IgD-negative memory B cell (primary cell): ENCODE measurements around the gene KRT82. TPM values are rescaled to one million over a fixed set of nuclear protein-coding genes. Genes with fewer than 3 reads are reported as not detected.
A peak's percentile ranks its signal among the peaks of the same experiment; 100 is the strongest.

Experiments used
- H3K27ac Mint-ChIP-seq, 3 donors: one replicate each; pipeline ENCODE4 v1.8.0; 2020 to 2022; ENCODE audit warnings: mild to moderate bottlenecking in 3 of 3, mixed read lengths in 3 of 3, moderate library complexity in 1 of 3
- H3K27me3 Mint-ChIP-seq: one replicate; pipeline ENCODE4 v1.8.0; 2021; ENCODE audit warnings: mixed read lengths
- H3K36me3 Mint-ChIP-seq: one replicate; pipeline ENCODE4 v1.8.0; 2020; ENCODE audit warnings: mild to moderate bottlenecking, mixed read lengths
- H3K4me1 Mint-ChIP-seq, 3 donors: one replicate each; pipeline ENCODE4 v1.8.0; 2020 to 2022; ENCODE audit warnings: mixed read lengths in 3 of 3, mild to moderate bottlenecking in 1 of 3
- H3K4me3 Mint-ChIP-seq, 4 donors: one replicate each; pipeline ENCODE4 v1.8.0; 2020 to 2022; ENCODE audit warnings: mild to moderate bottlenecking in 4 of 4, mixed read lengths in 4 of 4, moderate library complexity in 3 of 4
- H3K9me3 Mint-ChIP-seq, 3 donors: one replicate each; pipeline ENCODE4 v1.8.0; 2020 to 2021; ENCODE audit warnings: mixed read lengths in 3 of 3, mild to moderate bottlenecking in 1 of 3
- polyA plus RNA-seq: library from polyadenylated mRNA; unstranded; fragments of 300-500 nt; fragmentation: Illumina TruSeq; gene quantifications from one replicate; pipeline ENCODE4 v1.2.3, GENCODE V29; 2021

KRT82 gene
- polyA plus RNA-seq, 1 donor from 2014 or later = not detected

GRCh38 chr12:52390739-52391617 is 15.2 kb downstream of the KRT82 start:
- no peaks in the 10 kb centered on the region for H3K4me1 Mint-ChIP-seq
- H3K27ac Mint-ChIP-seq = no peak overlapping the region
- H3K27me3 Mint-ChIP-seq = peaks cover 10% of the 10 kb centered on the region
- no peaks in the 10 kb centered on the region for H3K9me3 Mint-ChIP-seq
- H3K36me3 Mint-ChIP-seq = no peaks in the 10 kb centered on the region
- H3K4me3 Mint-ChIP-seq = no peak overlapping the region

GRCh38 chr12:52389313-52390207 is 16.6 kb downstream of the KRT82 start:
- peaks cover 3% of the 10 kb centered on the region for H3K36me3 Mint-ChIP-seq
- no peaks in the 10 kb centered on the region for H3K4me1 Mint-ChIP-seq
- H3K27ac Mint-ChIP-seq = no peak overlapping the region
- no peaks in the 10 kb centered on the region for H3K9me3 Mint-ChIP-seq
- peaks cover 4% of the 10 kb centered on the region for H3K27me3 Mint-ChIP-seq
- H3K4me3 Mint-ChIP-seq = no peak overlapping the region

- Mint-ChIP-seq H3K27me3 (peaks cover 2% of the 10 kb centered on the region), H3K27ac (no peak overlapping the region)
Measured at GRCh38 chr12:52387859-52388258, 18.3 kb downstream of the KRT82 start.

GRCh38 chr12:52385226-52385702 is 20.9 kb downstream of the KRT82 start, which contains the start of gene KRT84:
Gene KRT84 (minus strand): TSS chr12:52385652. CDS start chr12:52385585, 67 bp downstream.
- Mint-ChIP-seq H3K27ac (peak within 1 kb of the TSS in 1 of 3 donors; percentile 6), H3K9me3 (no peaks in the 10 kb centered on the region), H3K4me3 (no peak within 1 kb of the TSS), H3K27me3 (peaks cover 5% of the 10 kb centered on the region), H3K36me3 (peaks cover 3% of the 10 kb centered on the region), H3K4me1 (peaks cover 0 to 6% (median 0%) of the 10 kb centered on the region in 3 donors)

More at GRCh38 chr12:52387859-52388258, 18.3 kb downstream of the KRT82 start:
- H3K9me3 Mint-ChIP-seq = no peaks in the 10 kb centered on the region
- no peak overlapping the region for H3K4me3 Mint-ChIP-seq
- H3K36me3 Mint-ChIP-seq = peaks cover 3% of the 10 kb centered on the region
- H3K4me1 Mint-ChIP-seq = peaks cover 0 to 3% (median 0%) of the 10 kb centered on the region in 3 donors

GRCh38 chr12:52383331-52383730 is 22.8 kb downstream of the KRT82 start:
- Mint-ChIP-seq H3K4me1 (peaks cover 0 to 6% (median 0%) of the 10 kb centered on the region in 3 donors), H3K4me3 (no peak overlapping the region)

GRCh38 chr12:52382854-52383253 is 23.3 kb downstream of the KRT82 start:
- Mint-ChIP-seq H3K36me3 (peaks cover 3% of the 10 kb centered on the region), H3K4me1 (peaks cover 0 to 6% (median 0%) of the 10 kb centered on the region in 3 donors), H3K27me3 (peaks cover 10% of the 10 kb centered on the region), H3K4me3 (no peak overlapping the region), H3K27ac (no peak overlapping the region), H3K9me3 (no peaks in the 10 kb centered on the region)

More at GRCh38 chr12:52383331-52383730, 22.8 kb downstream of the KRT82 start:
- Mint-ChIP-seq H3K36me3 (peaks cover 3% of the 10 kb centered on the region), H3K27ac (peak overlapping the region in 1 of 3 donors; percentile 52), H3K27me3 (peaks cover 10% of the 10 kb centered on the region), H3K9me3 (no peaks in the 10 kb centered on the region)

- peaks cover 10% of the 10 kb centered on the region for H3K27me3 Mint-ChIP-seq
- no peak overlapping the region for H3K27ac Mint-ChIP-seq
- no peak overlapping the region for H3K4me3 Mint-ChIP-seq
- H3K4me1 Mint-ChIP-seq = peaks cover 0 to 6% (median 0%) of the 10 kb centered on the region in 3 donors
- peaks cover 3% of the 10 kb centered on the region for H3K36me3 Mint-ChIP-seq
- H3K9me3 Mint-ChIP-seq = no peaks in the 10 kb centered on the region
Measured at GRCh38 chr12:52381206-52381605, 24.9 kb downstream of the KRT82 start.

GRCh38 chr12:52380271-52380694 is 25.9 kb downstream of the KRT82 start:
- Mint-ChIP-seq H3K27me3 (peaks cover 12% of the 10 kb centered on the region), H3K36me3 (no peaks in the 10 kb centered on the region), H3K4me3 (no peak overlapping the region), H3K9me3 (no peaks in the 10 kb centered on the region), H3K4me1 (peaks cover 0 to 6% (median 0%) of the 10 kb centered on the region in 3 donors), H3K27ac (no peak overlapping the region)

- H3K4me3 Mint-ChIP-seq = no peak overlapping the region
- H3K36me3 Mint-ChIP-seq = no peaks in the 10 kb centered on the region
- H3K27me3 Mint-ChIP-seq = peaks cover 12% of the 10 kb centered on the region
- H3K27ac Mint-ChIP-seq = no peak overlapping the region
- no peaks in the 10 kb centered on the region for H3K9me3 Mint-ChIP-seq
- peaks cover 0 to 6% (median 0%) of the 10 kb centered on the region in 3 donors for H3K4me1 Mint-ChIP-seq
Measured at GRCh38 chr12:52379536-52379935, 26.6 kb downstream of the KRT82 start.

- Mint-ChIP-seq H3K9me3 (peaks cover 0 to 2% (median 0%) of the 10 kb centered on the region in 3 donors), H3K27me3 (peaks cover 10% of the 10 kb centered on the region), H3K4me1 (peaks cover 0 to 6% (median 0%) of the 10 kb centered on the region in 3 donors), H3K4me3 (no peak overlapping the region), H3K27ac (no peak overlapping the region), H3K36me3 (no peaks in the 10 kb centered on the region)
Measured at GRCh38 chr12:52378091-52378490, 28.0 kb downstream of the KRT82 start.

- peaks cover 10% of the 10 kb centered on the region for H3K27me3 Mint-ChIP-seq
- H3K9me3 Mint-ChIP-seq = peaks cover 0 to 2% (median 0%) of the 10 kb centered on the region in 3 donors
- H3K27ac Mint-ChIP-seq = no peak overlapping the region
- no peaks in the 10 kb centered on the region for H3K4me1 Mint-ChIP-seq
- H3K4me3 Mint-ChIP-seq = no peak overlapping the region
- no peaks in the 10 kb centered on the region for H3K36me3 Mint-ChIP-seq
Measured at GRCh38 chr12:52377266-52377665, 28.9 kb downstream of the KRT82 start.

GRCh38 chr12:52372216-52373154 is 33.6 kb downstream of the KRT82 start:
- Mint-ChIP-seq H3K9me3 (peaks cover 0 to 4% (median 0%) of the 10 kb centered on the region in 3 donors), H3K4me1 (no peaks in the 10 kb centered on the region), H3K27ac (no peak overlapping the region), H3K27me3 (peaks cover 14% of the 10 kb centered on the region), H3K36me3 (no peaks in the 10 kb centered on the region), H3K4me3 (no peak overlapping the region)

GRCh38 chr12:52371716-52372115 is 34.4 kb downstream of the KRT82 start:
- H3K4me1 Mint-ChIP-seq = no peaks in the 10 kb centered on the region
- peaks cover 0 to 4% (median 0%) of the 10 kb centered on the region in 3 donors for H3K9me3 Mint-ChIP-seq
- no peaks in the 10 kb centered on the region for H3K36me3 Mint-ChIP-seq
- H3K27ac Mint-ChIP-seq = no peak overlapping the region
- H3K4me3 Mint-ChIP-seq = no peak overlapping the region
- H3K27me3 Mint-ChIP-seq = peaks cover 14% of the 10 kb centered on the region
